Activated T-helper 1 cell treated with Interleukin-2 at 50 U/mL for 16 hours (primary cell): Measurements from ENCODE around the gene CARD10.

Source experiments
- DNase-seq: peaks from one replicate; pipeline ENCODE4 v3.0.0-alpha.2; 2020; ENCODE audit warnings: low read depth

Gene CARD10

DNA sequence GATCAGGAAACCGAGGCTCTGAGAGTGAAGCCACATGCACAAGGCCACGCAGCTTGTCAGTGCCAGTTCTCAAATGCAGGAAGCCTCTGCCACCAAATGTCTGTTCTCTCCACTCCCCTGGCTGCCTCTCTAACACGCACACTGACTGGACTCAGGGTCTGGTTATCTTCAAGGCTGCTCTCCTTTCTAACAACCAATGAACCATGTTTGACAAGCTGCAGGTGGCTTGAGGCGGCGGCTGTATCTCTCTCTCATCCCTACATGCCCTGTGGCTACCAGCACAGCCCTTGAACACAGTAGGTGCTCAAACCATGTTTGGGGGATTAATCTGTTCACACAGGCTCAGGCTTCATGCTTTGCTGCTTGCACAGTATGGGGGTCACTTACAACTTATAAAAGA, 56.8 kb downstream of the CARD10 start:
- no peak for DNase-seq

DNA sequence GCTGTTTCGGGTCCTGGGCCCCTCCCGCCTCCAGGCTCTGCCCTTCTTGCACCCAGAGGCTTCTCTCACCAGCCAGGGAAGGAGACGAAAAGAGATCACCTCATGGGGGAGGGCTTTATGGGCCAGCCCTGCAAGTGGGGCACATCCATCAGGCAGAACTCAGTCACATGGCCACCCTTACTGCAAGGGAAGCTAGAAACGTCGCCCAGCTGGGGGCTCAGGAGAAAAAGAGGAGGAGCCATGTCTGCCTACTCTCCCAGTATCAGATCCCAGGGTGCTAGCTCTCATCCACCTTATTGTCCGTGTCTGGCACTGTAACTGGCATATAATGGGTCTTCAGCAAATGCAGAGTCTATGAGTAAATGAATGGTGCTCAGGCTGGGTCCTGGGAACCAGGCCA, 57.3 kb downstream of the CARD10 start:
- no peak for DNase-seq

DNA sequence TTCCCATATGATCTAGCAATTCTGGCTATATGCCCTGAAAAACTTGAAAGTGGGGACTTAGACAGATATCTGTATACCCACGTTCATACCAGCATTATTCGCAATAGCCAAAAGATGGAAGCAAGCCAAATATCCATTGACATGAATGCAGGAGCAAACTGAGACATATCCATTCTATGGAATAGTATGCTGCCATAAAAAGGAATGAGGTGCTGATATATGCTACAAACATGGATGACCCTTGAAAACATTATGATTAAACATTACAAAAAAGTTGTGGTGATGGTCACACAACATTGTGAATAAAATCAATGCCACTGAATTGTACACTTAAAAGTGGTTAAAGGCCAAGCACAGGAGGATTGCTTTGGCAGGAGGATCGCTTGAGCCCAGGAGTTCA, 58.5 kb downstream of the CARD10 start:
- DNase-seq = no peak

DNA sequence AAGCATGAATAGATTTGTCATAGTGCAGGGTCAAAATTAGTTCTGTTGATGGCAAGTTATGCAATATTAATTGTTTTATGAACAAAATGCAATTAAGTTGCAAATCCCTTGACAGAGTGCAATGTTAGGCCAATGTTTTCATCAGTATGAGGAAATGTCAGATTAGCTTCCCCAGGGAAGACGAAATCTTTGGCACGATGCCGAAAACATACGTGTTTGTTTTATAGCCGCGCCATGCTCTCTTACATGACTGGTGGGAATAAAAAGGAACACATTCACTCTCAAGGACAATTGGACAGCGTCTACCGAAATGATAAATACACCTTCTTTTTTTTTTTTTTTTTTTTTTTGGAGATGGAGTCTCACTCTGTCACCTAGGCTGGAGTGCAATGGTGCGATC, 60.0 kb downstream of the CARD10 start:
- DNase-seq = no peak

DNA sequence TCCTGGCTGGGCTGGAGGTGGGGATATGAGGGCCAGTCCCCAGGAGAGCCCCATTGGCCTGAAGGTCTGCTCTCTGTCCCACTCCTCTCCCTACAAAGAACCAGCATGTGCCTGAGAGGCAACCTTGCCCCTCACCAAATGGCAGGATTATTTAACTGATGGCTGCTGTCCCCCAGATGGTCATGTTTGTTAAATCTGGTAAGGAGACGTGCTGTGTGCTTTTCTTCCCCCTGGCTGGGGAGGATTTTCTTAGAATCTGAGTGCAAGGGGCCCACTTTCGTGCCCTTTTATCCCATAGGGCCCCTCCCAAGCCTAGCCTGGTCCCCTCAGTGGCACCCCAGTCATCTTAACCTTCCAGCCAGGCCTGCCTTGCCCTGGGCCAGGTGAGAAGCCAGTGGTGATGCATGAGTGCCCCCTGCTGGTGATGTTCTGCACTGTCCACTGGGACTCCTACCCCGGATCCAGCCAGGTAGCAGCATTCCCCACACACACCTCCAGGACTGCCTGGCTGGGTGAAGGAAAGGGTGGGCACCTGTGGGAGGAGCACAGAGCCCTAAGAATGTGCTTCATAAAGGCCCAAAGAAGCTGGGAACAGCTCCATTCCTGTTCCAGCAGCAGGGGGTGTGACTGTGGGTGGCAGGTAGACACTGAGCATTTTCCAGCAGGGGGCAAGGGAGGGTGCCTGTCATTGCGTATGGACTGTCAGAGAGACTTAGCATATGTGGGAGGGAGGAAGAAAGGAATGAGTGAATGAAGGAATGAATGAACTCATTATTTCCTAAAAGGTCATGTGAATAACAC, 61.9 kb downstream of the CARD10 start:
- DNase-seq = peak; percentile 64

DNA sequence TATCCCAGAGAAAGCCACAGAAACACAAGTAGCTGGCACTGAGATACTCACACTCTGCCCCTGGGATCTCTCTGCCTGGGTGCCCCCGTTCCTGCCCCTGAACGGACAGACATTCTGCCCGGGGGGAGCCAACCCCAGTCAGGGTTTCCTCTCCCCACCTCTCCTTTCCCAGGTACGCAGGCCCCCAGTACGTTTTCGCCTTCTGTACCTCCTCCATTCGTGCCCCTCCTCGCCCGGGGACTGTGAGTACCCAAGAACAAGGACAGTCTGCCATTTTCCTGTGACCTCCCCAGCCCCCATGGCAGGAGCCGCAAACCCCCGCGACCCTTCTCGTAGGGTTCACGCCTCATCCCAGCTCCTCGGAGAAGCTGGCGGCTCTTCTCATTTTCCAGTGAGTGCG, 62.9 kb downstream of the CARD10 start:
- DNase-seq = no peak

DNA sequence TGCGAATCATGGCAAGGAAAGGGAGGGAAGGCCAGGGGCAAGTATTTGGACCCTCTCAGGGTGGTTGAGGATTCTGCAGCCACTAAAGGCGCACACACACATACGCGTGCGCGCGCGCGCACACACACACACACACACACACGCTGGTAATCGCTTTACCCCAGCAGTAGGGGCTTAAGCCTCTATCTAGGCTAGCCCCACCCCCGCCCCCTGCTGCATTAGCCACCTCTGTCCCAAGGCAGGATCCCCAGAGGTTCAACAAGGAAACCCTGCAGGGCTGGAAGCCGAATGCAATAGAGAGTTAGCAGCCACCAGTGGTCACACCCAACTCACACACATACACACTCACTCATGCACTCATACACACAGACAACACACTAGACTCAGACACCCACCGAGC, 63.3 kb downstream of the CARD10 start:
- no peak for DNase-seq

DNA sequence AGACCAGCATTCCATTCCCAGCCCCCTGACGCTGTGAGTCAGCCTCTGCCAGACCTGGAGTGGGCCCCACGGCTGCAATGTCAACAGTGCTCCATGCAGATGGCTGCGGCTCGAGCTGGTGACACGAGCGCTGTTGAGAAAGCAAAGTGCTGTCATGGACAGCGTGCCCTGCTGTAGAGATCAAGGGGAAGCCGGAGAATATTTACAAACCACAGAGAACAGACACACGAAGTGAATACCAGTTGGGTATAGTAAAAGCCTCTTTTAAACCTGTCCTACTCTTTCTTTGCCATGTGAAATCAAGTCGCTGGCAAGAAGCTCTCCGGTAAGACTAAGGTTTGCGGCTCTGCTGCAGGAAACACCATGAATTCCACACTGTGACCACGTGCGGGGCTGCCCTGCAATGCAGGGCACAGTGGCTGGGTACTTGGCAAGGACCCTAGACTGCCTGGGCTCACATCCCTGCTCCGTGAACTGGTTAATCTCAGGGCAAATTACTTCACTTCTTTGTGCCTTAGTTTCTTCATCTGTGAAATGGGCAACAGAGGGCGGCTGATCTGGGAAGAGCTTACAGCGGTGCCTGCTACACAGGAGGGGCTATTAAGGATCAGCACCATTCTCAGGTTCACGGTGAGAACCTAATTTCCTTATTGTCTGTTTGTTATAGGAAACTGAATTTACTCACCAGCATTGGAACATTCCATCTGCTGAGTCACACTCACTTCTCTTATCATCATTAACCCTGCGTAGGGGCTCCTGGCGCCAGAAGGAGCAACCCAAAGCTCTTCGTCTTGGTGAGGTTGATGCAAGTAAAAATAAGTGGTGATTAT, 64.1 kb downstream of the CARD10 start:
- DNase-seq = no peak

DNA sequence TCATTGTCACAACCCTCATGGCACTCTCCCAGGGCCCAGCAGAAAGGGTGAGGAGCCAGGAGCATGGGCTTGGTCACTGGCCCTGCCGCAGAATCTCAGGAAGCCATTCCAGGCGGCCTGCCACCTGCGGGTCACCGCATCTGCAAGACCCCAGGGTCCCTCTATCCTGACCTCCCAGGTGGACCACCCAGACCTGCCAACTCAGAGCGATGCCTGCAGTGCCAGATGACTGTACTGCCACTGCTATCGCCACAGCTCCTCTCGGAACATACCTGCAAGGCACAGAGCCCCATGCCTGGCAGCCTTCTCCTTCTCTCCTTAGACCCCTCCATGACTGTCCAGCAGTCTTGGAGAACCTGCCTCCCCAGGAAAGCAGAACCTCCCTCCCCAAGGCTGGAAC, 65.5 kb downstream of the CARD10 start:
- DNase-seq = no peak

DNA sequence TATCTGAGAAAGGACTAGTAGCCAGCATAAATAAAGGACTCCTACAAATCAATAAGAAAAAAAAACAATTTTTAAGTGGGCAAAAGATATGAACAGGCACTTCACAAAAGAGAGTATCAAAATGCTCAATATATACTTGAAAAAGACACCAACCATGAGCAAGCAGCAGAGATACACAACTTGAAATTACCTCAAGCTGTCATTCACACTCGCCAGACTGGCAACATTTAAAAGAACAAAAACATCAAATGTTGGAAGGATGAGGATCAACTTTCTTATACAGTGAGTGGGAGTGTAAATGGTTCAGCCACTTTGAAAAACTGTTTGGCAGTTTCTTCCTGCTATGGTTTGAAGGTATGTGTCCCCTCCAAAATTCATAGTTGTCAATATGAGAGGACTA, 68.0 kb downstream of the CARD10 start:
- no peak for DNase-seq

DNA sequence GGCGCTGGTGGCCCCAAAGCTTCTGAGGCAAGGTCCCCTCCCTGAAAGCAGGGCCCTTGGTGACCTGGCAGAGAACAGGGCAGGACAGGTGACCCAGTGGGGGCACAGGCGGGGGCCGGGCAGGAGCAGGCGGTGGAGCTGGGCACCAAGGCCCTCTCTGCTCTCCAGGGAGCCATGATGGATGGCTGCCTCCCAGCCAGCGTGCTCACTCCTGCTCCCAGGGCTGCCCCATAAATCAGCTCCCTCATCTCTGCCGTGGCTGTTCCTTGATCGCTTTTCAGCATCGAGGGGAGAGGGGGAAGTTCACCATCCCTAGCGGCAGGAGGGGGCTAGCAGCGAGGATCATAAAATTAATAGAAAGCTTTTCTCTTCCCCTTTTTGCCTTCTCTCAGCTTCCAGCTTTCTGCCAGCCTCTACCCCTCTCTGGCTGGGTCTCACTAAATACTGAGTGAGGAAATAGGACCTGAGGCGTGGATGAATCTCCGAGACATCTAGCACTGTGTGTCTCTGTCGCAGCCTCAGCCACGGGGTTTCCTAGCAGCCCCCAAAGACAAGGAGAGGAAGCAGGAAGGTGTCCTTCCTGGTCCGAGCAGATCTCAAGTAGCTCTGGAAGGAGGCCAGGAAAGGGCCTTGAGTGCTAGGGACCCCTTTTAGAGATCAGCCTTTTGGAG, 69.7 kb downstream of the CARD10 start:
- no peak for DNase-seq

DNA sequence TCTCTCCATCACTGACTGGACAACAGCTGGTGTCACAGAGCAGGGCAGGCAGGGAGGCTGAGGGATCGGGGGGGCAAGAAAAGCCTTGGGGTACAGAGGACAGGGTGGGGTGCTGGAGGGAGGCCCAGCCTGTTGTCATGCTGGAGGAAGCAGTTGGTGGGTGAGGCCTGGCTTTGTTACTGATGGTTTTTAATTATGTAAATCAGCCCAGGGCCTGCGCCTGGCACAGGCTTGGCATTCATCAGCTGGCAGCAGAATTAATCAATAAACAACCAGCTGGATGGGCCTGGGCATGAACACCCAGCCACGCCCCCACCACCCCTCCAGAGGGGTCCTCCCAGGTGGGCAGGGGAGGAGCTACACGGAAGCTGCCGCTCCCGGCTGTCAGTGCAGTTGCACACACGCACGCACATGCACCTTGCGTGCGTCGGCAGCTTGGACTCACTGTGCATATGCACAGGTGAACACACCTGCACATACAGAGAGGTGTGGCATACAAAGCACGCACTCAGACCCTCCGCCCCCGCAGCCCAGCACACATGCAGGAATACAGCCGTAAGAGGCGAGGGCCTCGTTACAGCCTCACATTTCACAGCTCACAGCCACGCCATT, 70.6 kb downstream of the CARD10 start:
- DNase-seq = no peak

DNA sequence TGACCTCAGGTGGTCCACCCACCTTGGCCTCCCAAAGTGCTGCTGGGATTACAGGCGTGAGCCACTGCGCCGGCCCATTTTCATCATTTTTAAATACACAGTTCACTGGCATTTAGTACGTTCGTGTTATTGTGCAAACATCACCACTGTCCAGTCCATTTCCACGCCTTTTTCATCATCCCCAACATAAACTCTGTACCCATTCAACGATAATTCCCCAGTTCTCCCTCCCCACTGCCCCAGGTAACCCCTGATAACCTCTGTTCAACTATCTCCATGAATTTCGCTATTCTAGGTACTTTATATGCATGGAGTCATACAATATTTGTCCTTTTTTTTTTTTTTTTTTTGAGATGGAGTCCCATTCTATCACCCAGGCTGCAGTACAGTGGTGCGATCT, 73.7 kb downstream of the CARD10 start:
- DNase-seq = no peak

DNA sequence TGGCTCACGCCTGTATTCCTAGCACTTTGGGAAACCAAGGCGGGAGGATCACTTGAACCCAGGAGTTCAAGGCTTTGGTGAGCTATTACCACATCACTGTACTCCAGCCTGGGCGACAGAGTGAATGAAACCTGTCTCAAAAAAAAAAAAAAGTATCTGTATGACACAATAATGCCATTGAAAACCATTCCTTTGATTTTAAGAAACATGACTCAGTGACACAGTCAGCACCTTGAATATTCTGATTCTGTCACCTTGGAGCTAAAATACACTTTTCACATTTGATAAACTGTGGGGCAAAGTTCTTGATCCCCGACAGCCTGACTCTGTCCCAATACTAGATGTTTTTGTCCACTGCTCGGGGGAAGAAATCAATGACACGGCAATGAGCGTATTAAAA, 75.2 kb downstream of the CARD10 start:
- no peak for DNase-seq

DNA sequence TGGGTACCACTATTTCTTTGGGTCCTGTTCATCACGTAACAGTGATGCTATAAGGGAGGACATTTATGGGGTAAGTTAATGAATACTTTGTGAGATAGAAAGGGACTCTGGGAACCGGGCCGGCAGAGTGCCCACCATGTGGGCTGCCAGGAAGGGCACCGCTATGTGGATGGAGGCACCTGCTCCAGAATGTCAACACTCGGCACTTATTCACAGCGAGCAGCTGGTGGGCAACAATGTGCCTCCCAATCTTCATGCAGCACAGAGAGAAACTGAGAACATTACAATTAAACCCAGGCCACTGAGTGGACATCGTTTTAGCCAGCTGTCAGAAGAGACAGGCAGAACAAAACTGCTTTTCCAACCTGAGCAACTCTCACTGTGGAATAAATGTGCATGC, 76.1 kb downstream of the CARD10 start:
- DNase-seq = no peak

DNA sequence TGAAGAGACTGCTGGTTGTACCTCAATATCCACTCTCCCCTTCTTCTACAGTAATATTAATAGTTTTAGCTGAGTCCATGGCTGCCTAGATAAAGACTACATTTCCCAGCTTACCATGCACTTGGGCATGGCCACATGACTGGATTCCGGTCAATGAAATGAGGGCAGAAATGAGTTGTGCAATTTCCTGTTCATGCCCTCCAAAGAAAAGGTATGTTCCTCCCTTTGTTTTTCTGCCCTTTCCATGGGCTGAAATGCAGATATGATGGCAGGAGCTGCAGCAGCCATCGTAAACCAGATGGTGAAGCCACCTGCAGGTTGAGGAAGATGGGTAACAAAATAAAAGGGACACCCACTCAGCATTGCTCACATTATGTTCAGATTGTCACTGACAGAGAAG, 76.7 kb downstream of the CARD10 start:
- no peak for DNase-seq

DNA sequence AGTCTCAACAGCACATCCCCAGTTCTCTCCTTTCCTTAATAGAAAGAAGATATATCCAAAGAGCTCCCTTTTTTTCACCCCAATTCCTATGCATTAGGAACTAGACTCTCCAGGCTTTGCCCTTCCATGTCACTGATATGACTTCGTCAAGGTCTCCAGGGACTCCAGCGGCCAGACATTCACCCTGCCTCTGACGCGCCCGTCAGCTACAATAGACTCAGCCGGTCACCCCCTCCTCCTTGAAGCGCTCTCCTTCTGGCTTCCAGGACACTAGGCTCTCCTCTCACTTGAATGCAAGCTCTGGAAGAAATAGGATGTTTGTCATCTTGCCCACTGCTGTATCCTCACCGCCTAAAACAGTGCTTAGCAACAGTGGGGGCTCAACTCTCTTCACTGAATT, 77.1 kb downstream of the CARD10 start:
- DNase-seq = no peak

DNA sequence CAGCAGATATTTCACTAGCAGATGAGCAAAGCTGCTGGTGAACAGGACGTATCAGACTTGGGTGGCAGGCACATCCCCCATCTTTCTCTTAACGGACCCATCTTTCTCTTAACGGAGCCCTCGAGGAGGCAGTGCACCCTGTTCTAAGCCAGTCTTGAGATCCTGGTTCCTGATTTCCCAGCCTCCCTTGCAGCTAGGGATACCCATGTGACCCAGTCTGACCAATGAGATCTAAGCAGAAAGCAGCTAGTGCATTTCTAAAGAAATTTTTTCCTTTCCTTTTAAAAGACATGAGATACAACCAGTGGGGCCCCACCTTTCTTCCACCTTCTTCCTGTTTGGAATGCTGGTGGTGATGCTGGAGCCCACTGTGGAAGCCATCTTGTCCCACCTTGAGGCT, 78.3 kb downstream of the CARD10 start:
- no peak for DNase-seq
